Measurements from ENCODE around the gene ZYG11A.

The ZYG11A gene

GRCh38 chr1:52914463-52914862, 71.9 kb downstream of the ZYG11A start:
- TF ChIP-seq CTCF (IDR thresholded peaks at IDR 0.05; ENCODE audit: low read depth, low read length): no peak

GRCh38 chr1:52915211-52915854, 72.8 kb downstream of the ZYG11A start:
- no peak for DNase-seq (ENCODE audit: extremely low read depth, low read depth)
- no peak for TF ChIP-seq CTCF (IDR thresholded peaks at IDR 0.05; ENCODE audit: low read depth, low read length)

More at GRCh38 chr1:52914463-52914862, 71.9 kb downstream of the ZYG11A start:
- DNase-seq (ENCODE audit: extremely low read depth, low read depth): no peak

GRCh38 chr1:52915855-52916220, 73.3 kb downstream of the ZYG11A start:
- TF ChIP-seq CTCF (IDR thresholded peaks at IDR 0.05; ENCODE audit: low read depth, low read length): no peak
- DNase-seq (ENCODE audit: extremely low read depth, low read depth): no peak

- no peak for DNase-seq (ENCODE audit: extremely low read depth, low read depth)
- TF ChIP-seq CTCF (IDR thresholded peaks at IDR 0.05; ENCODE audit: low read depth, low read length): no peak
Measured at GRCh38 chr1:52916241-52916975, 73.8 kb downstream of the ZYG11A start.

- no peak for TF ChIP-seq CTCF (IDR thresholded peaks at IDR 0.05; ENCODE audit: low read depth, low read length)
- no peak for DNase-seq (ENCODE audit: extremely low read depth, low read depth)
Measured at GRCh38 chr1:52917156-52917555, 74.6 kb downstream of the ZYG11A start.

- DNase-seq (ENCODE audit: extremely low read depth, low read depth): no peak
- TF ChIP-seq CTCF (IDR thresholded peaks at IDR 0.05; ENCODE audit: low read depth, low read length): no peak
Measured at GRCh38 chr1:52917581-52917980, 75.0 kb downstream of the ZYG11A start.

- no peak for TF ChIP-seq CTCF (IDR thresholded peaks at IDR 0.05; ENCODE audit: low read depth, low read length)
- DNase-seq (ENCODE audit: extremely low read depth, low read depth): no peak
Measured at GRCh38 chr1:52918201-52918600, 75.6 kb downstream of the ZYG11A start.

All from AG09319 (cell line).